ENCODE measurements around the gene TPBG. TPM values are rescaled to one million over a fixed set of nuclear protein-coding genes. Genes with fewer than 3 reads are reported as not detected.

The TPBG gene
- total RNA-seq, 1 experiment from 2014 or later: 42.5 TPM

DNA sequence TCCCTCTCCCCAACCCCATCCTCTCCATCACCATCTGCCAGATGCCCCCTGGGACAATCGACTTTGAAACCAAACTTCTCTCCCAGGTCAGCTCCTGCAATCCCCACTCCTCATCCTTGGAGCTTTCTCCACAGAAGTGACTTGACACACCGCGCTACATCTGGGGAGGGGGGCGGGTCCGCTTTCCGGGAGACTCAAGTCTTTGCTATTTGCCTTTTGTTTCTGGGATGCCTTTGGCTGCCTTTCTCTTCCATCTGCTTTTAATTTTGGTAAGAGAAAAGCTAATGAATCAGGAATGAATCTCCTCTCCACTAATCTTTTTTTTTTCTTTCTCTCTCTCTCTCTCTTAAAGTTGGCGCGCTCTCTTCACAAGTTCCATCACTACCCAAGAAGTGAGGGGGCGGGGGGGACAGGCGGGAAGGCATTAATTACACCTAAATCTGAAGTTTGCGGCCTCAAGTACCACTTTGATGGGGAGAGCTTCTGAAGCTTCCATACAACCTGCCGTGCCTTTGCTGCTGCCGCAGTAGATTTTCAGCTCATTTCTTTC, 664 bp upstream of the TPBG start:
- DNase-seq: no peak

DNA sequence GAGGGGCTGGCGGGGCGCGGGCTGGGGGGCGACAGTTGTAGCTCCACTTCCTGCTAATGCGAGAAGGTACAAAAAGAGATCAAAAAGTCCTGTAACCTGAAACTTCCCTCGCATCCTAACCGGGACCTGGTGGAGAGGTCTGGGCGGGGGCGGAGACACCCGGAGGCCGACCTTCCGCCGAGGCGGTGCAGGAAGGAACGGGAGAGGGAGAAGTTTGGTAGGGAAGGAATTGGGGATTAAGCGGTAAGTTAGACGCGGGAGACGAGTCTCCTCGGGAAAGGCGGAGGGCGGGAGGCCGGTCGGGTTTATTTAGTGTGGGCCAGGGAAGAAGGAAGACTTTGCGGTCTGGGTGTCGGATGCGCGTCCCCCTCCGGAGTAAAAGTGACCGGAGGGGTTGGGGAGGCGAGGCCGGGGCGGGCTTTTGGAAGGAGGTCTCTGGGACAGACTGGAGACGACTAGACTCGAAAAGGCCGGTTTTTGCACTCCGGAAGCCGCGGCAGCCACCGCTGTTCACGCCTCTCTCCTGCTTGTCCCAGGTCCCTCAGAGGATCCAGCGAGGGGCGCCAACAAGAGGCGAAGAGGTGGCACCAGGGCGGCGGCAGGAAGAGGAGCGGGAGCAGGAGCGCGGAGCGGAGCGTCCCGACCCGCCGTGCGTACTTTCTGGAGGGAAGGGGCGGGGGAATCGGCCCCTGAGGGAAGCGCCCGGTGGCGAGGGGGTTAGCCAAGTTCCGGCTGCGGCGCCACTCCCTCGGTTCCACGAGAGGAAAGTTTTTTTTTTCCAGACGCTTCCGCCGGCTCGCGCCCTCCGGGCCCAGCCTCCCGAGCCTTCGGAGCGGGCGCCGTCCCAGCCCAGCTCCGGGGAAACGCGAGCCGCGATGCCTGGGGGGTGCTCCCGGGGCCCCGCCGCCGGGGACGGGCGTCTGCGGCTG, 734 bp downstream of the TPBG start:
- ChIA-PET POLR2A (ENCODE audit: unreplicated experiment) (interaction anchor here (0.5 to 1.5 kb wide), 6 partner anchors 55 to 674 kb away, joined by 3 to 46 read pairs (median 4); no protein-coding TSS in a partner anchor), CTCF (interaction anchor here (0.6 to 0.7 kb wide), 2 partner anchors 166 to 216 kb away, joined by 3 to 9 read pairs; no protein-coding TSS in a partner anchor)
- H3K4me2 ChIP-seq: peak overlapping the region; percentile 89
- H2AFZ ChIP-seq: peak overlapping the region; percentile 89
- DNase-seq: peak; percentile 53 to 72
- intact Hi-C loops (cut with micrococcal nuclease; ENCODE audit: unreplicated experiment): loop anchor here (5.0 to 10.0 kb wide), 4 partner anchors 33 to 690 kb away; no protein-coding TSS in a partner anchor
- TF ChIP-seq, protein P1, sequence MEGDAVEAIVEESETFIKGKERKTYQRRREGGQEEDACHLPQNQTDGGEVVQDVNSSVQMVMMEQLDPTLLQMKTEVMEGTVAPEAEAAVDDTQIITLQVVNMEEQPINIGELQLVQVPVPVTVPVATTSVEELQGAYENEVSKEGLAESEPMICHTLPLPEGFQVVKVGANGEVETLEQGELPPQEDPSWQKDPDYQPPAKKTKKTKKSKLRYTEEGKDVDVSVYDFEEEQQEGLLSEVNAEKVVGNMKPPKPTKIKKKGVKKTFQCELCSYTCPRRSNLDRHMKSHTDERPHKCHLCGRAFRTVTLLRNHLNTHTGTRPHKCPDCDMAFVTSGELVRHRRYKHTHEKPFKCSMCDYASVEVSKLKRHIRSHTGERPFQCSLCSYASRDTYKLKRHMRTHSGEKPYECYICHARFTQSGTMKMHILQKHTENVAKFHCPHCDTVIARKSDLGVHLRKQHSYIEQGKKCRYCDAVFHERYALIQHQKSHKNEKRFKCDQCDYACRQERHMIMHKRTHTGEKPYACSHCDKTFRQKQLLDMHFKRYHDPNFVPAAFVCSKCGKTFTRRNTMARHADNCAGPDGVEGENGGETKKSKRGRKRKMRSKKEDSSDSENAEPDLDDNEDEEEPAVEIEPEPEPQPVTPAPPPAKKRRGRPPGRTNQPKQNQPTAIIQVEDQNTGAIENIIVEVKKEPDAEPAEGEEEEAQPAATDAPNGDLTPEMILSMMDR (conservative IDR thresholded peaks at IDR 0.05): no peak
- no peak for TF ChIP-seq EZH2 (IDR thresholded peaks at IDR 0.05; ENCODE audit: low read depth)
- H3F3A ChIP-seq (ENCODE audit: insufficient read depth, low read depth): no peaks in the 10 kb centered on the region; the same call in 1 of the 2 replicates
- H3K9me3 ChIP-seq (ENCODE audit: insufficient read depth, low read depth): no peaks in the 10 kb centered on the region
- no peaks in the 10 kb centered on the region; the same call in 1 of the 2 replicates for H3K9me2 ChIP-seq (ENCODE audit: insufficient read depth)
- H3K36me3 ChIP-seq (ENCODE audit: low read depth): peaks cover 11% of the 10 kb centered on the region; the same call in 1 of the 2 replicates
- peak overlapping the region; percentile 79 for H3K27ac ChIP-seq
- peaks cover 30% of the 10 kb centered on the region for H3K4me1 ChIP-seq (replicated peaks; ENCODE audit: insufficient read depth)
- H3K4me3 ChIP-seq: peak overlapping the region; percentile 87
- no peaks in the 10 kb centered on the region for H4K20me1 ChIP-seq (ENCODE audit: insufficient read depth)
- H3K27me3 ChIP-seq (ENCODE audit: insufficient read depth, low read depth): no peaks in the 10 kb centered on the region
- peaks cover 43% of the 10 kb centered on the region for H3K79me2 ChIP-seq (ENCODE audit: low read depth)
- BruUV-seq (replicated peaks): TSS peak; percentile 33

More for the DNA sequence above, 664 bp upstream of the TPBG start:
- Histone ChIP-seq H3K36me3 (ENCODE audit: low read depth) (peaks cover 8% of the 10 kb centered on the region; the same call in 1 of the 2 replicates), H3K9me2 (ENCODE audit: insufficient read depth) (no peaks in the 10 kb centered on the region), H3K4me3 (peak overlapping the region; percentile 87), H3F3A (ENCODE audit: insufficient read depth, low read depth) (no peaks in the 10 kb centered on the region; the same call in 1 of the 2 replicates), H2AFZ (peak overlapping the region; percentile 89), H3K79me2 (ENCODE audit: low read depth) (peaks cover 30% of the 10 kb centered on the region), H3K27me3 (ENCODE audit: insufficient read depth, low read depth) (no peaks in the 10 kb centered on the region), H3K4me1 (replicated peaks; ENCODE audit: insufficient read depth) (peaks cover 22% of the 10 kb centered on the region), H4K20me1 (ENCODE audit: insufficient read depth) (no peaks in the 10 kb centered on the region), H3K27ac (peak overlapping the region; percentile 79), H3K9me3 (ENCODE audit: insufficient read depth, low read depth) (no peaks in the 10 kb centered on the region), H3K4me2 (peak overlapping the region; percentile 89)
- intact Hi-C loops (cut with micrococcal nuclease; ENCODE audit: unreplicated experiment): loop anchor here (2.0 to 10.0 kb wide), 6 partner anchors 34 to 692 kb away; no protein-coding TSS in a partner anchor
- ChIA-PET CTCF (interaction anchor here (0.6 to 0.7 kb wide), 2 partner anchors 113 to 175 kb away, joined by 3 read pairs; no protein-coding TSS in a partner anchor), POLR2A (ENCODE audit: unreplicated experiment) (interaction anchor here (0.7 to 1.5 kb wide), 2 partner anchors 103 to 705 kb away, joined by 6 to 46 read pairs; partner anchors contain the start of gene DOP1A)
- no peak for TF ChIP-seq EZH2 (IDR thresholded peaks at IDR 0.05; ENCODE audit: low read depth)
- TF ChIP-seq, protein P1 (conservative IDR thresholded peaks at IDR 0.05): no peak
- BruUV-seq (replicated peaks): no TSS peak

Measured in PC-9 (cell line).